Testis (tissue), 2 donors: ENCODE measurements around the gene SNX19.

ENCODE experiments used
- CTCF ChIP-seq, 3 experiments: fragments of 450-650 bp in 2 of 3; fragments of 200-600 bp in 1 of 3; sonication (generic) in 1 of 3; IDR thresholded peaks; one replicate each; pipeline ENCODE4 v1.5.1; 2016 to 2019; ENCODE audit warnings: antibody characterized with exemption in 3 of 3, mild to moderate bottlenecking in 2 of 3, moderate library complexity in 1 of 3
- POLR2A ChIP-seq: fragments of 450-650 bp; IDR thresholded peaks from one replicate; pipeline ENCODE4 v1.6.1; 2017; ENCODE audit warnings: antibody characterized with exemption, mild to moderate bottlenecking, moderate library complexity

DNA sequence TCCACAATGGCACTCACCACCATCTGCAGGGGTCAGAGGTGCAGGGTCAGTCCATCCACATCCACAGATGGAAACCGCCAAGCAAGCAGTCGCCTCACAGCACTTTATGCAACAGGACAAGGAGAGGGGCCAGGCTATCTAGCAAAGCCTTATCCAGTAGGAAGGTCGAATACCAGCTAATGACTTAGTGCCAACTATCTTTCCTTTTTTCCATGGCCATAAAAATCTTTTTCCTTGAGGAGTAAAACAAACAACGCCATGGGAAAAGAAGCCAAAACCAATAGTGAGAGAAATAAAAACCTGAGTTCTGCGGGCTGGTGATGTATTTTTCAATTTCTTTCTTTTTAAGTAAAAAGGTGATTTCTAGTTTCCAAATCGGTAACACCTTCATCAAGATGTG, 8.2 kb downstream of the SNX19 start:
- TF ChIP-seq CTCF (IDR thresholded peaks at IDR 0.05) (no peak), POLR2A (no peak)
